GM06990 (cell line): ENCODE results near the gene ANKRD34C.
A peak's percentile ranks its signal among the peaks of the same experiment; 100 is the strongest.

Experiments
- DNase-seq: peaks from one replicate; pipeline ENCODE4 v3.0.0-alpha.2; 2011; ENCODE audit not compliant: insufficient read length; ENCODE audit errors: extremely low read depth
- H3K27me3 ChIP-seq: replicated peaks from 2 replicates; pipeline ENCODE4 v1.6.0; 2011; ENCODE audit warnings: low read length; ENCODE audit not compliant: control insufficient read depth, insufficient read depth
- H3K36me3 ChIP-seq: 2 replicates; pipeline ENCODE4 v1.5.1; 2011; ENCODE audit warnings: low read length; ENCODE audit not compliant: control insufficient read depth, insufficient read depth
- H3K4me3 ChIP-seq: replicated peaks from 2 replicates; pipeline ENCODE4 v1.5.1; 2011; ENCODE audit warnings: low read depth, mild to moderate bottlenecking, control low read depth, low read length
- TF ChIP-seq, protein P1 (sequence below): IDR thresholded peaks from 2 replicates; pipeline ENCODE4 v1.5.1; 2011; ENCODE audit warnings: low read length, control low read depth, mild to moderate bottlenecking, inconsistent platforms; ENCODE audit not compliant: insufficient read depth, poor library complexity, severe bottlenecking

Gene ANKRD34C

DNA sequence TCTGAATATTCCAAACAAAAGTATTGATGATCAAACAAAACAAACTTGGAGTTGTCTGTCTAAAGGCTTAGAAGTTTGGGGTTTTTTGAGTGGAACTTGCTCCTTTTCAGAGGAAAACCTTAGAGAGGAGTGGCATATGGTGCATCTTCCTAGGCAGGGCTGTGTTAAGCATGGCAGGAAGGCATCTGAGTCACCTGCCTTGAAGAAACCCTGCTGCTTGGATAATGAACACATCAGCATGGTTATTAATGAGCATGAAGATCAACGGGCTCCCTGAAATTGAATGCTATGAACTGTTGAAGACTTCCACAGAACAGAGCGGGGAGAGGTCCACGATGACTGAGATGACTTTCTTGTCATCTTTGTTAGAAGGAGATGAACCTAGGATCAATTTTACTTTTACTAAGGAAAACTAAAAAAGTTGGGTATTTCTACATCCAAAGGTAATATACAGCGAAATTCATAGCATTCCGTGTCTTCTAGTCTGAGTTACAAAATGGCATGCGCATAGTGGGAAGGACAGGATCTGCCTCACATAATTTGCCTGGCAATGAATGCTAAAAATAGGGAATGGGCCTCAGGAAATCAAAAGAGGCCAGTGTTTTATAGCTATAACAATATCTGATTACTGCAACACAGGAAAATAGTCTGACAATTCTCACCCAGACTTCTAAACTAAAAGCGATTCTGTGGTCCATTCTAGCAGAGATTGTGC is 16.8 kb downstream of the ANKRD34C start:
- DNase-seq, result no peak
- H3K36me3 ChIP-seq, result no peaks in the 10 kb centered on the region
- TF ChIP-seq, protein P1, sequence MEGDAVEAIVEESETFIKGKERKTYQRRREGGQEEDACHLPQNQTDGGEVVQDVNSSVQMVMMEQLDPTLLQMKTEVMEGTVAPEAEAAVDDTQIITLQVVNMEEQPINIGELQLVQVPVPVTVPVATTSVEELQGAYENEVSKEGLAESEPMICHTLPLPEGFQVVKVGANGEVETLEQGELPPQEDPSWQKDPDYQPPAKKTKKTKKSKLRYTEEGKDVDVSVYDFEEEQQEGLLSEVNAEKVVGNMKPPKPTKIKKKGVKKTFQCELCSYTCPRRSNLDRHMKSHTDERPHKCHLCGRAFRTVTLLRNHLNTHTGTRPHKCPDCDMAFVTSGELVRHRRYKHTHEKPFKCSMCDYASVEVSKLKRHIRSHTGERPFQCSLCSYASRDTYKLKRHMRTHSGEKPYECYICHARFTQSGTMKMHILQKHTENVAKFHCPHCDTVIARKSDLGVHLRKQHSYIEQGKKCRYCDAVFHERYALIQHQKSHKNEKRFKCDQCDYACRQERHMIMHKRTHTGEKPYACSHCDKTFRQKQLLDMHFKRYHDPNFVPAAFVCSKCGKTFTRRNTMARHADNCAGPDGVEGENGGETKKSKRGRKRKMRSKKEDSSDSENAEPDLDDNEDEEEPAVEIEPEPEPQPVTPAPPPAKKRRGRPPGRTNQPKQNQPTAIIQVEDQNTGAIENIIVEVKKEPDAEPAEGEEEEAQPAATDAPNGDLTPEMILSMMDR, result no peak
- no peaks in the 10 kb centered on the region for H3K27me3 ChIP-seq
- no peak overlapping the region for H3K4me3 ChIP-seq

DNA sequence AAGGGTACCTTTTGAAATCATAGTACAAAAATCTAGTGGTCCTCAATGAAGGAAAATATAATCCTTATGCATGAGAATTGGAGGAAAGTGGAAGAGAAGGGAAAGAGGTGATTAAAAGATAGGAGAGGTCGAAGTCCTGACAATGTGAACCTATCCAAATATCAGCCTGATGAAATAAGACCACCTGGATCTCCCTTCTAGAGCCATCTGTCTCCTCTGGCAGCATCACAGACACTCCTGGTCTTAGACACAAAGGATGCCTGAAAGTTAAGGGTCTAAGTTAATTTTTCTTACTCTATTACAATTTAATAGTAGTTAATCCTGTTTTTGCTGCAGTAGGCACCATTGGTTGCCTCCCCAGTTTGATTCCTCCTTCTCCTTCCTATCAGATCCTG is 17.3 kb downstream of the ANKRD34C start:
- Histone ChIP-seq H3K4me3 (no peak overlapping the region), H3K36me3 (no peaks in the 10 kb centered on the region), H3K27me3 (no peaks in the 10 kb centered on the region)
- TF ChIP-seq, protein P1, result no peak
- DNase-seq, result no peak

DNA sequence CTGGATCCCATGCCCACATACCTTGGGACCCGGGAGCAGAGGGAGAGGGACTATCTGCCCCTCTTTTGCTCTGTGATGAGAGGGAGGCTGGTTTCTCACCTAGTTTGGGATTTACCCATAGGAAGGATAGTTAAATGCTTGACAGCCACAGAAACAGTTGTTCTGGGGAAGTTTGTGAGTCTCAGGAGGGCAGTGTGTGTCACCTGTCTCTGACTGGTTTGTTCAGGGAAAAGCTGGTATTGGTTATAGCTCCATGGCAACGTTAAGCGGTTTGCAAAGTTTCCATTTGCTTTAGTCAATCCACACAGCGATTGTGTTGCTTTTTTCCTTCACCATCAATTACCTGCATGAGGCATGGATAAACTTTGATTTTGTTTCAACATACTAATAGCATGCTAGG is 24.7 kb downstream of the ANKRD34C start:
- DNase-seq, result no peak
- Histone ChIP-seq H3K36me3 (no peaks in the 10 kb centered on the region), H3K4me3 (no peak overlapping the region), H3K27me3 (0 out of 2 replicates have a peak, but pooled peaks cover 1% of the 10 kb centered on the region)
- TF ChIP-seq, protein P1, result no peak

DNA sequence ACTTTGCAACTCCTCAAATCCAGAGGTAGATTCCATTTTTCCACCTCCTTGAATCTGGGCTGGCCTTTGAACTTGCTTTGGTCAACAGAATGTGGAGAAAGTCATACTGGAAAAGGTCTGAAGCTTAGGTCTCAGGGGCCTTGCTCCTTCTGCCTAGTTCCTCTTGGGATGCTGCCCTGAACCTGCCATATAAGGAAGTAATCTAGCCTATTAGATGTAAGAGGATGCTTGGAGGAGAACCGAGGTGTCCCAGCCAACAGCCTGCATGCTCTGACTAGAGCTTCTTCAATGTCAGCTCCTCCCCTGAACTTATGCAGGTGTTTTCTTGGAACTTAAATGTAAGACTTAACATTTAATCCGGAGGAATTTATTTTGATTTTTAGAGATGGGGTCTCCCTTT is 26.4 kb downstream of the ANKRD34C start:
- no peak for DNase-seq
- 0 out of 2 replicates have a peak, but pooled peaks cover 1% of the 10 kb centered on the region for H3K27me3 ChIP-seq
- no peak overlapping the region for H3K4me3 ChIP-seq
- TF ChIP-seq, protein P1, result no peak
- peaks cover 2% of the 10 kb centered on the region for H3K36me3 ChIP-seq

DNA sequence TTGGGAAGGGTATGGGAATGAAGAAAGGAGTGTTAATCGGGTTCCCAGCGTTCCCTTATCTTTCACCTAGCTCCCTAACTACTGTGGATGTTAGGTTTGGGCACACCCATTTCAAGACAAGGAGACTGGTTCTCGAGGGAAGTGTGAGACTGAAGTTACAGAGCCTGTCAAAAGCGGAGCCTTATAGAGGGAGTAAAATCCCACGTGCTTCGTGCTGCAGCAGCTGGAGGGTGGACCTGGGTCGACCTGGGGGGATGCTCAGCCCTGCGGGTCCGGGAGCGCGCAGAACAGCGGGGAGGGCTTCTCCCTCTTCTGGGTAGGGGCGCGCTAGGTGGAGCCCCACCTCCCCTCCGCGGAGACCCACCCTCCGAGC is 28.1 kb downstream of the ANKRD34C start:
- no peaks in the 10 kb centered on the region for H3K27me3 ChIP-seq
- H3K36me3 ChIP-seq, result peaks cover 15% of the 10 kb centered on the region
- DNase-seq, result no peak
- TF ChIP-seq, protein P1, result no peak
- peak overlapping the region; percentile 62 for H3K4me3 ChIP-seq
